B cell (primary cell): ENCODE results near the gene C12orf54. TPM values are rescaled to one million over a fixed set of nuclear protein-coding genes. Genes with fewer than 3 reads are reported as not detected.

ENCODE experiments used
- ATAC-seq: fragments of 200-7000 bp; cut with Tn5 transposase; one replicate; pipeline ENCODE4 v1.10.0; 2021; ENCODE audit warnings: low read depth, mild to moderate bottlenecking, moderate number of reproducible peaks, moderate library complexity
- CTCF ChIA-PET: fragments of 350-600 bp; sonication (Branson Sonifier 250); formaldehyde crosslinking; loops from one replicate; lab custom pipeline; 2021; ENCODE audit warnings: antibody characterized with exemption, inconsistent platforms; lab: Charles Lee
- POLR2A ChIA-PET: fragments of 350-600 bp; sonication (Branson Sonifier 250); formaldehyde crosslinking; loops from one replicate; lab custom pipeline; 2021; ENCODE audit warnings: antibody characterized with exemption; lab: Charles Lee
- DNase-seq: peaks from one replicate; pipeline ENCODE4 v3.0.0; 2013
- H2AFZ ChIP-seq: 2 replicates; pipeline ENCODE4 v1.6.1; 2012; ENCODE audit warnings: mild to moderate bottlenecking, low read depth, low read length; ENCODE audit not compliant: insufficient read depth, poor library complexity, severe bottlenecking
- H3K27ac ChIP-seq, 2 donors: 1 replicate in 1 of 2; 2 replicates in 1 of 2; pipeline ENCODE4 v1.5.1; 2012 to 2013; ENCODE audit warnings: low read length in 2 of 2, mild to moderate bottlenecking in 2 of 2, moderate library complexity in 1 of 2
- H3K27me3 ChIP-seq, 4 experiments: fragments of 200-600 bp in 1 of 4; sonication (generic) in 1 of 4; replicated peaks in 1 of 4; 1 replicate in 2 of 4; 2 replicates in 2 of 4; pipeline versions ENCODE4 v1.6.1 to v1.7.0; 2013 to 2016; ENCODE audit warnings: low read length in 3 of 4, mild to moderate bottlenecking in 2 of 4, mixed read lengths in 1 of 4, moderate library complexity in 1 of 4; ENCODE audit not compliant: insufficient read depth in 4 of 4, control insufficient read depth in 3 of 4; ENCODE audit errors: control extremely low read depth in 1 of 4
- H3K36me3 ChIP-seq, 2 experiments: replicated peaks in 1 of 2; 1 replicate in 1 of 2; 2 replicates in 1 of 2; pipeline versions ENCODE4 v1.6.1 to v1.7.1; 2013; ENCODE audit warnings: low read length in 1 of 2; ENCODE audit not compliant: insufficient read depth in 2 of 2, control insufficient read depth in 1 of 2; ENCODE audit errors: control extremely low read depth in 1 of 2, extremely low read depth in 1 of 2
- H3K4me1 ChIP-seq, 2 donors: fragments of 200-600 bp in 1 of 2; sonication (generic) in 1 of 2; 1 replicate in 1 of 2; 2 replicates in 1 of 2; pipeline versions ENCODE4 v1.5.1 to v1.6.1; 2013 to 2017; ENCODE audit warnings: low read length in 2 of 2; ENCODE audit not compliant: control insufficient read depth in 2 of 2, insufficient read depth in 2 of 2
- H3K4me2 ChIP-seq: replicated peaks from 2 replicates; pipeline ENCODE3; 2012; ENCODE audit warnings: mild to moderate bottlenecking, low read depth, low read length; ENCODE audit not compliant: poor library complexity, severe bottlenecking
- H3K4me3 ChIP-seq, 5 experiments: fragments of 200-600 bp in 1 of 5; sonication (generic) in 1 of 5; 1 replicate in 3 of 5; 2 replicates in 2 of 5; pipeline versions ENCODE4 v1.5.1 to v1.7.0; 2011 to 2016; ENCODE audit warnings: low read length in 4 of 5, mild to moderate bottlenecking in 4 of 5, low read depth in 2 of 5, control low read depth in 1 of 5, moderate library complexity in 1 of 5; ENCODE audit not compliant: insufficient read depth in 1 of 5; ENCODE audit errors: control extremely low read depth in 1 of 5, extremely low read depth in 1 of 5
- H3K79me2 ChIP-seq: fragments of 200-600 bp; sonication (generic); one replicate; pipeline ENCODE4 v1.6.0; 2016; ENCODE audit warnings: low read length; ENCODE audit not compliant: control insufficient read depth, insufficient read depth
- H3K9ac ChIP-seq: fragments of 200-600 bp; sonication (generic); 2 replicates; pipeline ENCODE4 v1.6.1; 2017; ENCODE audit warnings: mild to moderate bottlenecking, low read length, moderate library complexity
- H3K9me3 ChIP-seq, 3 donors: one replicate each; pipeline versions ENCODE4 v1.6.1 to v1.7.1; 2013; ENCODE audit warnings: low read length in 2 of 3; ENCODE audit not compliant: control insufficient read depth in 2 of 3, insufficient read depth in 1 of 3; ENCODE audit errors: control extremely low read depth in 1 of 3
- H4K20me1 ChIP-seq: 2 replicates; pipeline ENCODE4 v1.6.0; 2012; ENCODE audit warnings: mild to moderate bottlenecking, low read length; ENCODE audit not compliant: insufficient read depth, control insufficient read depth, poor library complexity, severe bottlenecking
- H3K27ac Mint-ChIP-seq: one replicate; pipeline ENCODE4 v1.8.0; 2021; ENCODE audit warnings: mixed read lengths
- H3K27me3 Mint-ChIP-seq: one replicate; pipeline ENCODE4 v1.8.0; 2021; ENCODE audit warnings: mixed read lengths
- H3K4me1 Mint-ChIP-seq: one replicate; pipeline ENCODE4 v1.8.0; 2021; ENCODE audit warnings: mixed read lengths
- H3K4me3 Mint-ChIP-seq: one replicate; pipeline ENCODE4 v1.8.0; 2021; ENCODE audit warnings: mixed read lengths
- H3K9me3 Mint-ChIP-seq: one replicate; pipeline ENCODE4 v1.8.0; 2022; ENCODE audit warnings: mixed read lengths; ENCODE audit not compliant: insufficient read depth
- CTCF ChIP-seq: fragments of 200-600 bp; IDR thresholded peaks from one replicate; pipeline ENCODE4 v1.8.0; 2022; ENCODE audit warnings: antibody characterized with exemption, mild to moderate bottlenecking
- EZH2 ChIP-seq: IDR thresholded peaks from 2 replicates; pipeline ENCODE4 v1.6.1; 2012; ENCODE audit warnings: borderline replicate concordance, low read depth, mild to moderate bottlenecking, moderate library complexity, low read length; ENCODE audit not compliant: insufficient read depth, poor library complexity, severe bottlenecking
- WGBS: methylation state at CpG from one replicate; pipeline ENCODE4 v1.1.5; 2013; ENCODE audit warnings: missing lambda C conversion rate; ENCODE audit not compliant: insufficient coverage; 5-methylcytosine and 5-hydroxymethylcytosine counted together
- intact Hi-C: fragments of 100-400 bp; cut with micrococcal nuclease; formaldehyde crosslinking; loops from one replicate; pipeline ENCODE4 v1.10.0; 2022
- polyA plus RNA-seq: library from polyadenylated mRNA; depleted of rRNA; stranded (reverse); fragments of >200 nt; gene quantifications from 2 replicates; pipeline ENCODE4 v1.2.3, GENCODE V29; 2012
- total RNA-seq, 2 donors: library from RNA; stranded (reverse); fragments of 120-200 nt in 1 of 2; gene quantifications; 1 replicate in 1 of 2; 2 replicates in 1 of 2; pipeline versions ENCODE4 v1.2.3 to v1.2.4, GENCODE V29; 2013 to 2022

C12orf54 gene
- total and polyA plus RNA-seq, 2 donors (not counting 1 experiment from before 2014, with no cell fraction given): not detected

- CTCF ChIA-PET: no interaction called here
- no peaks in the 10 kb centered on the region for H4K20me1 ChIP-seq
Observed at GRCh38 chr12:48442179-48442847, 40.0 kb upstream of the C12orf54 start.

More at GRCh38 chr12:48442179-48442847, 40.0 kb upstream of the C12orf54 start:
- intact Hi-C loops: no loop called here
- Histone ChIP-seq H3K79me2 (no peaks in the 10 kb centered on the region), H3K36me3 (no peaks in the 10 kb centered on the region), H2AFZ (no peak overlapping the region), H3K4me1 (no peaks in the 10 kb centered on the region), H3K9ac (no peak overlapping the region), H3K27me3 (peaks cover 0 to 7% (median 0%) of the 10 kb centered on the region in 4 experiments), H3K27ac (no peak overlapping the region), H3K4me2 (no peak overlapping the region), H3K9me3 (no peaks in the 10 kb centered on the region), H3K4me3 (no peak overlapping the region)
- no peaks in the 10 kb centered on the region for H3K9me3 Mint-ChIP-seq
- peaks cover 10% of the 10 kb centered on the region for H3K27me3 Mint-ChIP-seq
- ATAC-seq: no peak
- 97% methylated on average over 3 of the region's 3 CpGs for WGBS
- H3K4me3 Mint-ChIP-seq: no peak overlapping the region
- TF ChIP-seq CTCF (no peak), EZH2 (no peak)
- POLR2A ChIA-PET: no interaction called here
- H3K4me1 Mint-ChIP-seq: no peaks in the 10 kb centered on the region
- peak; percentile 2 for DNase-seq
- no peak overlapping the region for H3K27ac Mint-ChIP-seq
